ENCODE results near the gene LYPD3. TPM values are rescaled to one million over a fixed set of nuclear protein-coding genes. Genes with fewer than 3 reads are reported as not detected.

LYPD3 gene
- total and polyA plus RNA-seq, 10 of the 15 experiments (the other 5 are each of a cell fraction or from before 2014, with no cell fraction given), result 0.03 to 0.28 (median 0.12) TPM; not detected in 6

GRCh38 chr19:43474986-43475705 is 9.7 kb upstream of the LYPD3 start (continued):
- no peak for TF ChIP-seq FOS (IDR thresholded peaks at IDR 0.05; ENCODE audit: borderline replicate concordance, extremely low read depth, insufficient read length)
- peak; percentile 56; the same call in 1 of the 2 replicates for TF ChIP-seq SPI1 (IDR thresholded peaks at IDR 0.05; ENCODE audit: borderline replicate concordance, insufficient read depth, low read depth, low read length)
- TF ChIP-seq EGR1 (IDR thresholded peaks at IDR 0.05; ENCODE audit: borderline replicate concordance in 1 of 2, low read depth in 2 of 2, low read length in 2 of 2), result peak in 1 of 2 experiments; percentile 96; a peak in 2 of 3 replicates
- no peak for TF ChIP-seq IRF5 (IDR thresholded peaks at IDR 0.05; ENCODE audit: borderline replicate concordance)
- no peak for TF ChIP-seq PKNOX1 (IDR thresholded peaks at IDR 0.05)
- TF ChIP-seq CREB1 (IDR thresholded peaks at IDR 0.05; ENCODE audit: low read depth), result peak; percentile 96
- 0 out of 2 replicates have a peak, but pooled peaks have one; percentile 15 for TF ChIP-seq NRF1 (conservative IDR thresholded peaks at IDR 0.05; ENCODE audit: low read depth, low read length)
- no peak for TF ChIP-seq ZNF384 (IDR thresholded peaks at IDR 0.05; ENCODE audit: borderline replicate concordance, low read depth, low read length)
- no peak for TF ChIP-seq TCF3 (IDR thresholded peaks at IDR 0.05; ENCODE audit: borderline replicate concordance, insufficient read depth, low read depth, low read length)
- TF ChIP-seq SREBF1 (IDR thresholded peaks at IDR 0.05; ENCODE audit: low read length), result no peak
- TF ChIP-seq ZBTB4 (CRISPR knock-in tag; IDR thresholded peaks at IDR 0.05), result no peak
- no peak for TF ChIP-seq KDM1A (IDR thresholded peaks at IDR 0.05; ENCODE audit: borderline replicate concordance)
- no peak for TF ChIP-seq SRF (IDR thresholded peaks at IDR 0.05; ENCODE audit: low read depth in 2 of 2, low read length in 2 of 2)
- TF ChIP-seq EED (IDR thresholded peaks at IDR 0.05; ENCODE audit: low read depth), result no peak
- no peak for TF ChIP-seq BMI1 (IDR thresholded peaks at IDR 0.05; ENCODE audit: borderline replicate concordance)
- no peak for TF ChIP-seq POLR2AphosphoS5 (IDR thresholded peaks at IDR 0.05; ENCODE audit: low read length)
- TF ChIP-seq NR2C2 (IDR thresholded peaks at IDR 0.05; ENCODE audit: borderline replicate concordance, control insufficient read depth, insufficient read length, low read depth), result no peak
- TF ChIP-seq ESRRA (IDR thresholded peaks at IDR 0.05; ENCODE audit: low read length), result no peak
- TF ChIP-seq ZNF274 (IDR thresholded peaks at IDR 0.05; ENCODE audit: insufficient read depth, insufficient read length), result no peak
- peak; percentile 43 for TF ChIP-seq RUNX3 (IDR thresholded peaks at IDR 0.05; ENCODE audit: low read length)
- TF ChIP-seq RCOR1 (conservative IDR thresholded peaks at IDR 0.05; ENCODE audit: low read depth, low read length), result no peak
- TF ChIP-seq RELA (IDR thresholded peaks at IDR 0.05; ENCODE audit: borderline replicate concordance, partially characterized antibody), result no peak
- no peak for TF ChIP-seq TCF12 (IDR thresholded peaks at IDR 0.05; ENCODE audit: low read depth, low read length)
- TF ChIP-seq ZNF622 (IDR thresholded peaks at IDR 0.05), result no peak
- TF ChIP-seq ATF7 (IDR thresholded peaks at IDR 0.05; ENCODE audit: low read depth), result peak; percentile 60
- TF ChIP-seq CHD4 (IDR thresholded peaks at IDR 0.05), result no peak
- no peak for TF ChIP-seq SMAD1 (IDR thresholded peaks at IDR 0.05; ENCODE audit: low read depth, partially characterized antibody)

All from GM12878 (cell line).